DND-41 (cell line): ENCODE results near the gene TRIM33.

Experiments
- EZH2 ChIP-seq: IDR thresholded peaks from 3 replicates; pipeline ENCODE4 v1.6.1; 2012; ENCODE audit warnings: borderline replicate concordance, low read depth, mild to moderate bottlenecking, moderate library complexity, low read length, inconsistent platforms; ENCODE audit not compliant: severe bottlenecking
- TF ChIP-seq, protein P1 (sequence below): IDR thresholded peaks from 2 replicates; pipeline ENCODE4 v1.5.1; 2012; ENCODE audit warnings: borderline replicate concordance, low read length, moderate library complexity, mild to moderate bottlenecking; ENCODE audit not compliant: poor library complexity, severe bottlenecking; ENCODE audit errors: extremely low read depth

- TF ChIP-seq, protein P1, sequence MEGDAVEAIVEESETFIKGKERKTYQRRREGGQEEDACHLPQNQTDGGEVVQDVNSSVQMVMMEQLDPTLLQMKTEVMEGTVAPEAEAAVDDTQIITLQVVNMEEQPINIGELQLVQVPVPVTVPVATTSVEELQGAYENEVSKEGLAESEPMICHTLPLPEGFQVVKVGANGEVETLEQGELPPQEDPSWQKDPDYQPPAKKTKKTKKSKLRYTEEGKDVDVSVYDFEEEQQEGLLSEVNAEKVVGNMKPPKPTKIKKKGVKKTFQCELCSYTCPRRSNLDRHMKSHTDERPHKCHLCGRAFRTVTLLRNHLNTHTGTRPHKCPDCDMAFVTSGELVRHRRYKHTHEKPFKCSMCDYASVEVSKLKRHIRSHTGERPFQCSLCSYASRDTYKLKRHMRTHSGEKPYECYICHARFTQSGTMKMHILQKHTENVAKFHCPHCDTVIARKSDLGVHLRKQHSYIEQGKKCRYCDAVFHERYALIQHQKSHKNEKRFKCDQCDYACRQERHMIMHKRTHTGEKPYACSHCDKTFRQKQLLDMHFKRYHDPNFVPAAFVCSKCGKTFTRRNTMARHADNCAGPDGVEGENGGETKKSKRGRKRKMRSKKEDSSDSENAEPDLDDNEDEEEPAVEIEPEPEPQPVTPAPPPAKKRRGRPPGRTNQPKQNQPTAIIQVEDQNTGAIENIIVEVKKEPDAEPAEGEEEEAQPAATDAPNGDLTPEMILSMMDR = no peak
- no peak for TF ChIP-seq EZH2
Measured at GRCh38 chr1:114355240-114355639, 155.8 kb downstream of the TRIM33 start.
